Activated CD4-positive, CD25-positive, alpha-beta regulatory T cell treated with anti-CD3 and anti-CD28 coated beads, Interleukin-2, amount 50 U/mL, for 72 hours (primary cell): ENCODE results near the gene HAGHL.
A peak's percentile ranks its signal among the peaks of the same experiment; 100 is the strongest.
"Not testable (repeated sequence)": the region's sequence is repeated elsewhere in the genome, so short reads cannot be mapped to it uniquely, and the experiment has no call there.

ENCODE experiments used
- DNase-seq: peaks from one replicate; pipeline ENCODE4 v3.0.0; 2021

The HAGHL gene

GRCh38 chr16:735982-736453, 9.1 kb downstream of the HAGHL start:
- no peak for DNase-seq

- DNase-seq = no peak
Observed at GRCh38 chr16:736936-737481, 10.1 kb downstream of the HAGHL start.

GRCh38 chr16:739560-740458, 12.9 kb downstream of the HAGHL start:
- DNase-seq = no peak

GRCh38 chr16:740459-740763, 13.5 kb downstream of the HAGHL start:
- no peak for DNase-seq

GRCh38 chr16:740764-741505, 14.0 kb downstream of the HAGHL start, which contains the start of gene CIAO3:
Gene CIAO3 (minus strand): TSS chr16:740997. CDS start chr16:740985, 12 bp downstream.
- DNase-seq = peak; percentile 97

GRCh38 chr16:741986-742629, 15.2 kb downstream of the HAGHL start:
- no peak for DNase-seq

- not testable (repeated sequence) for DNase-seq
Observed at GRCh38 chr16:742894-743293, 16.0 kb downstream of the HAGHL start.

- DNase-seq = no peak
Observed at GRCh38 chr16:743794-744500, 17.0 kb downstream of the HAGHL start.

GRCh38 chr16:745739-746138, 18.8 kb downstream of the HAGHL start:
- no peak for DNase-seq

- no peak for DNase-seq
Observed at GRCh38 chr16:746637-747036, 19.7 kb downstream of the HAGHL start.

GRCh38 chr16:747978-748746, 21.3 kb downstream of the HAGHL start:
- no peak for DNase-seq

- no peak for DNase-seq
Observed at GRCh38 chr16:749010-749409, 22.1 kb downstream of the HAGHL start.

GRCh38 chr16:750485-750884, 23.6 kb downstream of the HAGHL start:
- DNase-seq = no peak

GRCh38 chr16:751152-752006, 24.5 kb downstream of the HAGHL start:
- no peak for DNase-seq

GRCh38 chr16:752007-752312, 25.1 kb downstream of the HAGHL start:
- DNase-seq = no peak

- DNase-seq = not testable (repeated sequence)
Observed at GRCh38 chr16:754121-754607, 27.3 kb downstream of the HAGHL start.

- DNase-seq = no peak
Observed at GRCh38 chr16:754656-755055, 27.8 kb downstream of the HAGHL start.

- no peak for DNase-seq
Observed at GRCh38 chr16:756428-756827, 29.5 kb downstream of the HAGHL start.

- DNase-seq = no peak
Observed at GRCh38 chr16:759110-759910, 32.4 kb downstream of the HAGHL start.

GRCh38 chr16:760065-760464, 33.2 kb downstream of the HAGHL start:
- DNase-seq = no peak
